Measurements from ENCODE around the gene SYNJ2. TPM values are rescaled to one million over a fixed set of nuclear protein-coding genes. Genes with fewer than 3 reads are reported as not detected.

Gene SYNJ2
- polyA plus RNA-seq, 1 donor from 2014 or later, result 0.12 TPM

DNA sequence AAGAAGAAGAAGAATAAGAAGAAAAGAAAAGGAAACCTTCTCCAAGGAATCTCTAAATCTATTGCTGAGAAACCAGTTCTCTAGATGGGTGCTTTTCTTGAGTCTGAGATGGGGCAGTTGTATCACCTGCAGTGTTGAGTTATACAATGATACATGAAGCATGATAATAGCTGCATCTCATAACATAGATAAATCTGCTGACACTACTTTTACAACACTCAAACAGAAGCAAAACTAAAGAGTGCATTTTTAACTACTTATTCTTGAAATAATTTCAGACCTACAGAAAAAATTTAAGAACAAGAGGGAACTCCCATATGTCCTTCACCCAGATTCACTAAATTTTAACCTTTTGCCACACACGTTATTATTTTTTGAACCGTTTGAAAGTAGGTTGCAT is 70.3 kb downstream of the SYNJ2 start:
- H3F3A ChIP-seq (ENCODE audit: insufficient read depth, low read length, poor library complexity, severe bottlenecking), result no peaks in the 10 kb centered on the region
- no peaks in the 10 kb centered on the region for H3K27me3 ChIP-seq (ENCODE audit: insufficient read depth, low read depth, low read length)
- no peaks in the 10 kb centered on the region for H4K20me1 ChIP-seq (ENCODE audit: insufficient read depth)
- H3K4me3 ChIP-seq (ENCODE audit: low read length), result no peak overlapping the region
- no peak overlapping the region for H3K9ac ChIP-seq (ENCODE audit: low read length)
- no peaks in the 10 kb centered on the region for H3K79me2 ChIP-seq (replicated peaks; ENCODE audit: insufficient read depth, low read length)
- H3K9me2 ChIP-seq (ENCODE audit: insufficient read depth, low read length), result no peaks in the 10 kb centered on the region
- no peak overlapping the region for H3K4me2 ChIP-seq (ENCODE audit: low read length)
- no peaks in the 10 kb centered on the region for H3K9me3 ChIP-seq (ENCODE audit: low read length)
- H3K36me3 ChIP-seq (ENCODE audit: insufficient read depth, low read length), result no peaks in the 10 kb centered on the region
- H2AFZ ChIP-seq (ENCODE audit: low read depth, low read length), result no peak overlapping the region
- no peak overlapping the region for H3K27ac ChIP-seq (ENCODE audit: low read length)
- TF ChIP-seq MXI1 (conservative IDR thresholded peaks at IDR 0.05; ENCODE audit: poor library complexity, severe bottlenecking), result no peak
- TF ChIP-seq SMC3 (conservative IDR thresholded peaks at IDR 0.05; ENCODE audit: poor library complexity), result no peak
- no peak for TF ChIP-seq EP300 (conservative IDR thresholded peaks at IDR 0.05; ENCODE audit: poor library complexity, severe bottlenecking)
- TF ChIP-seq, protein P1, sequence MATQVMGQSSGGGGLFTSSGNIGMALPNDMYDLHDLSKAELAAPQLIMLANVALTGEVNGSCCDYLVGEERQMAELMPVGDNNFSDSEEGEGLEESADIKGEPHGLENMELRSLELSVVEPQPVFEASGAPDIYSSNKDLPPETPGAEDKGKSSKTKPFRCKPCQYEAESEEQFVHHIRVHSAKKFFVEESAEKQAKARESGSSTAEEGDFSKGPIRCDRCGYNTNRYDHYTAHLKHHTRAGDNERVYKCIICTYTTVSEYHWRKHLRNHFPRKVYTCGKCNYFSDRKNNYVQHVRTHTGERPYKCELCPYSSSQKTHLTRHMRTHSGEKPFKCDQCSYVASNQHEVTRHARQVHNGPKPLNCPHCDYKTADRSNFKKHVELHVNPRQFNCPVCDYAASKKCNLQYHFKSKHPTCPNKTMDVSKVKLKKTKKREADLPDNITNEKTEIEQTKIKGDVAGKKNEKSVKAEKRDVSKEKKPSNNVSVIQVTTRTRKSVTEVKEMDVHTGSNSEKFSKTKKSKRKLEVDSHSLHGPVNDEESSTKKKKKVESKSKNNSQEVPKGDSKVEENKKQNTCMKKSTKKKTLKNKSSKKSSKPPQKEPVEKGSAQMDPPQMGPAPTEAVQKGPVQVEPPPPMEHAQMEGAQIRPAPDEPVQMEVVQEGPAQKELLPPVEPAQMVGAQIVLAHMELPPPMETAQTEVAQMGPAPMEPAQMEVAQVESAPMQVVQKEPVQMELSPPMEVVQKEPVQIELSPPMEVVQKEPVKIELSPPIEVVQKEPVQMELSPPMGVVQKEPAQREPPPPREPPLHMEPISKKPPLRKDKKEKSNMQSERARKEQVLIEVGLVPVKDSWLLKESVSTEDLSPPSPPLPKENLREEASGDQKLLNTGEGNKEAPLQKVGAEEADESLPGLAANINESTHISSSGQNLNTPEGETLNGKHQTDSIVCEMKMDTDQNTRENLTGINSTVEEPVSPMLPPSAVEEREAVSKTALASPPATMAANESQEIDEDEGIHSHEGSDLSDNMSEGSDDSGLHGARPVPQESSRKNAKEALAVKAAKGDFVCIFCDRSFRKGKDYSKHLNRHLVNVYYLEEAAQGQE (IDR thresholded peaks at IDR 0.05; ENCODE audit: borderline replicate concordance), result no peak
- no peak for TF ChIP-seq RAD21 (conservative IDR thresholded peaks at IDR 0.05)
- TF ChIP-seq, protein P2, sequence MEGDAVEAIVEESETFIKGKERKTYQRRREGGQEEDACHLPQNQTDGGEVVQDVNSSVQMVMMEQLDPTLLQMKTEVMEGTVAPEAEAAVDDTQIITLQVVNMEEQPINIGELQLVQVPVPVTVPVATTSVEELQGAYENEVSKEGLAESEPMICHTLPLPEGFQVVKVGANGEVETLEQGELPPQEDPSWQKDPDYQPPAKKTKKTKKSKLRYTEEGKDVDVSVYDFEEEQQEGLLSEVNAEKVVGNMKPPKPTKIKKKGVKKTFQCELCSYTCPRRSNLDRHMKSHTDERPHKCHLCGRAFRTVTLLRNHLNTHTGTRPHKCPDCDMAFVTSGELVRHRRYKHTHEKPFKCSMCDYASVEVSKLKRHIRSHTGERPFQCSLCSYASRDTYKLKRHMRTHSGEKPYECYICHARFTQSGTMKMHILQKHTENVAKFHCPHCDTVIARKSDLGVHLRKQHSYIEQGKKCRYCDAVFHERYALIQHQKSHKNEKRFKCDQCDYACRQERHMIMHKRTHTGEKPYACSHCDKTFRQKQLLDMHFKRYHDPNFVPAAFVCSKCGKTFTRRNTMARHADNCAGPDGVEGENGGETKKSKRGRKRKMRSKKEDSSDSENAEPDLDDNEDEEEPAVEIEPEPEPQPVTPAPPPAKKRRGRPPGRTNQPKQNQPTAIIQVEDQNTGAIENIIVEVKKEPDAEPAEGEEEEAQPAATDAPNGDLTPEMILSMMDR (IDR thresholded peaks at IDR 0.05; ENCODE audit: poor library complexity, severe bottlenecking), result no peak
- no peak for TF ChIP-seq TAF1 (IDR thresholded peaks at IDR 0.05; ENCODE audit: low read depth)
- no peak for TF ChIP-seq POLR2AphosphoS5 (IDR thresholded peaks at IDR 0.05)
- TF ChIP-seq EZH2 (IDR thresholded peaks at IDR 0.05; ENCODE audit: borderline replicate concordance, insufficient read depth, low read length, poor library complexity, severe bottlenecking), result no peak

DNA sequence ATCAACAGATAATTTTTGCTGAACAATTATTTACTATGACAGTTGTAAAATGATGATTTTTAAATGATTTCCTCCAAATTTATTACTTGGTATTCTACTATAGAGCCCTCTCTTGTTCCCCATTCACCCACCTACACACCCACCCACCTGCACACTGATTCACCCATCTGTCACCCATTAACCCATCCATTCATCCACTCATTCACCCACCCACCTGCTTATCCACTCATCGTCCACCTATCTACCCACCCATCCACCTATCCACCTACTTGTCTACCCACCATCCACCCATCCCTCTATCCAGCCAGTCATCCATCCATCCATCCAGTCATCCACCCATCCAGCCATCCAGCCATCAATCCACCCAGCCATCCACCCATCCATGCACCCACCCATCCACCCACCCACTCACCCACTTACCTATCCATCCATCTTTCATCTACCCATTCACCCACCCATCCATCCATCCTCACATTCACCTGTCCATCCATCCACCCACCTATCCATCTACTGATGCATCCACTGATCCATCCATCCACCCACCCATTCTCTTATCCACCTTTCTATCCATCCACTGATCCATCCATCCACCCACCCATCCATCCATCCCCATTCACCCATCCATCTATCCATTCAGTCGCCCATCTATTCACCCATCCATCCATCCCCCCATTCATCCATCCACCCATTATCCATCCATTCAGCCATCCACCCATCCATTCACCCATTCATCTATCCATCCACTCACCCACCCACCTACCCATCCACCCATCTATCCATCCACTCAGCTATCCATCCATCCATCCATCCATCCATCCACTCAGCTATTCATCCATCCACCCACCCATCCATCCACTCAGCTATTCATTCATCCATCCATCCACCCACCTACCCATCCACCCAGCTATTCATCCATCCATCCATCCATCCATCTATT is 72.0 kb downstream of the SYNJ2 start:
- Histone ChIP-seq H3K9me3 (ENCODE audit: low read length) (no peaks in the 10 kb centered on the region), H3K9ac (ENCODE audit: low read length) (no peak overlapping the region), H3K79me2 (replicated peaks; ENCODE audit: insufficient read depth, low read length) (no peaks in the 10 kb centered on the region), H4K20me1 (ENCODE audit: insufficient read depth) (no peaks in the 10 kb centered on the region), H3K4me3 (ENCODE audit: low read length) (no peak overlapping the region), H3K27ac (ENCODE audit: low read length) (no peak overlapping the region), H3K27me3 (ENCODE audit: insufficient read depth, low read depth, low read length) (no peaks in the 10 kb centered on the region), H3K9me2 (ENCODE audit: insufficient read depth, low read length) (no peaks in the 10 kb centered on the region), H2AFZ (ENCODE audit: low read depth, low read length) (no peak overlapping the region), H3F3A (ENCODE audit: insufficient read depth, low read length, poor library complexity, severe bottlenecking) (no peaks in the 10 kb centered on the region), H3K36me3 (ENCODE audit: insufficient read depth, low read length) (no peaks in the 10 kb centered on the region), H3K4me2 (ENCODE audit: low read length) (no peak overlapping the region)
- TF ChIP-seq SMC3 (conservative IDR thresholded peaks at IDR 0.05; ENCODE audit: poor library complexity), result no peak
- TF ChIP-seq, protein P1 (IDR thresholded peaks at IDR 0.05; ENCODE audit: borderline replicate concordance), result no peak
- TF ChIP-seq, protein P2 (IDR thresholded peaks at IDR 0.05; ENCODE audit: poor library complexity, severe bottlenecking), result no peak
- TF ChIP-seq RAD21 (conservative IDR thresholded peaks at IDR 0.05), result no peak
- no peak for TF ChIP-seq EP300 (conservative IDR thresholded peaks at IDR 0.05; ENCODE audit: poor library complexity, severe bottlenecking)
- TF ChIP-seq POLR2AphosphoS5 (IDR thresholded peaks at IDR 0.05), result no peak

Measured in neural cell (in vitro differentiated cells).